Liver (tissue), 9 donors: ENCODE data around the gene HACD4. TPM values are rescaled to one million over a fixed set of nuclear protein-coding genes. Genes with fewer than 3 reads are reported as not detected.

Experiments used
- DNase-seq: peaks from one replicate; pipeline ENCODE4 v3.0.0-alpha.2; 2017; ENCODE audit warnings: low spot score
- H3K27ac ChIP-seq, 2 donors: one replicate each; pipeline ENCODE4 v1.7.0; 2013; ENCODE audit warnings: inconsistent platforms in 2 of 2, low read length in 2 of 2, control low read depth in 1 of 2, low read depth in 1 of 2, mild to moderate bottlenecking in 1 of 2
- H3K27me3 ChIP-seq, 4 donors: one replicate each; pipeline versions ENCODE4 v1.6.1 to v1.7.0; 2013; ENCODE audit warnings: low read length in 3 of 4, inconsistent platforms in 1 of 4, mild to moderate bottlenecking in 1 of 4, moderate library complexity in 1 of 4; ENCODE audit not compliant: control insufficient read depth in 4 of 4, insufficient read depth in 4 of 4
- H3K36me3 ChIP-seq, 4 donors: one replicate each; pipeline versions ENCODE4 v1.6.1 to v1.7.0; 2013; ENCODE audit warnings: low read length in 3 of 4, mild to moderate bottlenecking in 3 of 4, low read depth in 1 of 4, moderate library complexity in 1 of 4; ENCODE audit not compliant: control insufficient read depth in 4 of 4, insufficient read depth in 3 of 4
- H3K4me1 ChIP-seq, 4 donors: one replicate each; pipeline versions ENCODE4 v1.6.1 to v1.7.0; 2013; ENCODE audit warnings: low read length in 3 of 4, mild to moderate bottlenecking in 3 of 4, moderate library complexity in 1 of 4; ENCODE audit not compliant: control insufficient read depth in 4 of 4, insufficient read depth in 4 of 4
- H3K4me3 ChIP-seq, 3 donors: one replicate each; pipeline versions ENCODE4 v1.6.1 to v1.7.0; 2013; ENCODE audit warnings: low read length in 3 of 3, control low read depth in 1 of 3, low read depth in 1 of 3, mild to moderate bottlenecking in 1 of 3
- H3K9ac ChIP-seq, 2 donors: one replicate each; pipeline ENCODE4 v1.7.0; 2013; ENCODE audit warnings: low read length in 2 of 2, mild to moderate bottlenecking in 2 of 2, moderate library complexity in 2 of 2, control low read depth in 1 of 2, low read depth in 1 of 2
- H3K9me3 ChIP-seq, 4 donors: one replicate each; pipeline versions ENCODE4 v1.6.1 to v1.7.0; 2013; ENCODE audit warnings: low read length in 3 of 4; ENCODE audit not compliant: control insufficient read depth in 4 of 4
- EGR1 ChIP-seq, 2 donors: IDR thresholded peaks; 2 replicates each; pipeline ENCODE4 v1.6.1; 2016 to 2018; ENCODE audit warnings: antibody characterized with exemption in 2 of 2, low read depth in 2 of 2
- FOXA1 ChIP-seq: IDR thresholded peaks from 2 replicates; pipeline ENCODE4 v1.6.1; 2016; ENCODE audit warnings: antibody characterized with exemption
- FOXA2 ChIP-seq: IDR thresholded peaks from 2 replicates; pipeline ENCODE4 v1.6.1; 2016; ENCODE audit warnings: antibody characterized with exemption
- GABPA ChIP-seq, 2 donors: IDR thresholded peaks in 1 of 2; conservative IDR thresholded peaks in 1 of 2; 2 replicates each; pipeline ENCODE4 v1.6.1; 2016; ENCODE audit warnings: antibody characterized with exemption in 2 of 2, mild to moderate bottlenecking in 1 of 2, moderate library complexity in 1 of 2
- HNF4A ChIP-seq, 2 donors: conservative IDR thresholded peaks; 2 replicates each; pipeline ENCODE4 v1.6.1; 2016; ENCODE audit warnings: antibody characterized with exemption in 2 of 2, mild to moderate bottlenecking in 2 of 2
- HNF4G ChIP-seq: IDR thresholded peaks from 2 replicates; pipeline ENCODE4 v1.6.1; 2016; ENCODE audit warnings: antibody characterized with exemption
- JUND ChIP-seq, 2 donors: IDR thresholded peaks; 2 replicates each; pipeline ENCODE4 v1.6.1; 2016; ENCODE audit warnings: antibody characterized with exemption in 2 of 2
- MAX ChIP-seq: IDR thresholded peaks from 2 replicates; pipeline ENCODE4 v1.6.1; 2016; ENCODE audit warnings: antibody characterized with exemption
- NR2F2 ChIP-seq: IDR thresholded peaks from 2 replicates; pipeline ENCODE4 v1.6.1; 2016; ENCODE audit warnings: antibody characterized with exemption
- RAD21 ChIP-seq, 2 donors: IDR thresholded peaks; 2 replicates each; pipeline ENCODE4 v1.6.1; 2016; ENCODE audit warnings: antibody characterized with exemption in 2 of 2, mild to moderate bottlenecking in 2 of 2
- RXRA ChIP-seq, 2 donors: IDR thresholded peaks; 2 replicates each; pipeline ENCODE4 v1.6.1; 2017 to 2018; ENCODE audit warnings: antibody characterized with exemption in 2 of 2, mild to moderate bottlenecking in 1 of 2
- SP1 ChIP-seq: IDR thresholded peaks from 2 replicates; pipeline ENCODE4 v1.6.1; 2018; ENCODE audit warnings: antibody characterized with exemption, mild to moderate bottlenecking
- TAF1 ChIP-seq: conservative IDR thresholded peaks from 2 replicates; pipeline ENCODE4 v1.6.1; 2016; ENCODE audit warnings: antibody characterized with exemption, mild to moderate bottlenecking
- YY1 ChIP-seq: IDR thresholded peaks from 2 replicates; pipeline ENCODE4 v1.6.1; 2016; ENCODE audit warnings: antibody characterized with exemption, mild to moderate bottlenecking
- WGBS: extraction: QIAGEN DNeasy Blood & Tissue Kit; methylation state at CpG from one replicate; pipeline ENCODE4 v1.1.7; 2013; 5-methylcytosine and 5-hydroxymethylcytosine counted together
- polyA plus RNA-seq, 2 donors: library from polyadenylated mRNA; stranded (reverse) in 1 of 2; unstranded in 1 of 2; fragments of 200-250 nt in 1 of 2; fragments of >200 nt in 1 of 2; fragmentation: Nextera tagmentation in 1 of 2; extraction: Ambion mirVana in 1 of 2; gene quantifications; one replicate each; pipeline versions ENCODE4 v1.2.1 to v1.2.3, GENCODE V29; 2013 to 2015
- total RNA-seq, 2 donors: library from RNA; depleted of rRNA; stranded (reverse); fragments of >200 nt; gene quantifications; one replicate each; pipeline ENCODE4 v1.2.3, GENCODE V29; 2014
- TF ChIP-seq, protein P1 (sequence below): IDR thresholded peaks from 2 replicates; pipeline ENCODE4 v1.6.1; 2016; ENCODE audit warnings: antibody characterized with exemption
- TF ChIP-seq, protein P2 (sequence below): IDR thresholded peaks from 2 replicates; pipeline ENCODE4 v1.6.1; 2016; ENCODE audit warnings: antibody characterized with exemption
- TF ChIP-seq, protein P3 (sequence below): fragments of 150-350 bp; IDR thresholded peaks from 2 replicates; pipeline ENCODE4 v1.5.1; 2017; ENCODE audit warnings: improper control_type of control experiment, low read depth, low read length; ENCODE audit not compliant: missing input control
- TF ChIP-seq, protein P4 (sequence below): IDR thresholded peaks from 2 replicates; pipeline ENCODE4 v1.6.1; 2016; ENCODE audit warnings: antibody characterized with exemption, mild to moderate bottlenecking
- donor health status: healthy.
- donor health status: healthy.
- donor health status: healthy.
- donor health status: healthy.
- donor health status: healthy.

HACD4 gene
- total and polyA plus RNA-seq, 4 donors: 0.25 to 2.2 (median 0.49) TPM

DNA sequence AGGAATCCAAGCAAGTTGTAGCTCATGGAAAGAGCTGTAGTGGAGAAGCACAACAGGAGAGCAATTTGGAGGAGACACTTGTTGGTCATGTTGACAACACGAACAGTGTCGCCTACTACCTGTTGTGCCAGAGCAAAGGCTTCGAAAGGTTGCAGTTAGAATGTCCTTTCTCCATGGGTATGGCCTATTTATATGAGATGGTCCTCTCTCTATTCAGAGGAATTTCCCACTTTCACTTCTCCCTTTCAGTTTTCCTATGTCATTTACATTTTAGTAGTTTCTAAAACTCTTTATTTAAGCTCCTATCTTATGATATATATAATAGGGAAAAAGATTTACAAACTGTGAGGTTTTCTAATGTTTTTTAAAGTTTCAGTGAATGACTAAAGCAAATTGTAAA lies 46.3 kb upstream of the HACD4 start, which contains the start of gene IFNB1:
IFNB1 (minus strand) TSS at position 162 of the 400 bp plus-strand sequence; CDS start at position 89, 73 bp downstream.
- H3K4me3 ChIP-seq: no peak within 1 kb of the TSS
- DNase-seq: no peak
- no peaks in the 10 kb centered on the region for H3K36me3 ChIP-seq
- whole genome bisulfite sequencing: 79% methylated on average over 3 of the region's 3 CpGs
- H3K27me3 ChIP-seq: no peaks in the 10 kb centered on the region
- H3K9me3 ChIP-seq: no peaks in the 10 kb centered on the region
- H3K4me1 ChIP-seq: no peaks in the 10 kb centered on the region
- no peak within 1 kb of the TSS for H3K27ac ChIP-seq
- H3K9ac ChIP-seq: no peak within 1 kb of the TSS
- TF ChIP-seq MAX (no peak), SP1 (no peak)
- TF ChIP-seq, protein P1, sequence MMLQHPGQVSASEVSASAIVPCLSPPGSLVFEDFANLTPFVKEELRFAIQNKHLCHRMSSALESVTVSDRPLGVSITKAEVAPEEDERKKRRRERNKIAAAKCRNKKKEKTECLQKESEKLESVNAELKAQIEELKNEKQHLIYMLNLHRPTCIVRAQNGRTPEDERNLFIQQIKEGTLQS: no peak

GRCh38 chr9:21075484-21075883 lies 44.0 kb upstream of the HACD4 start:
- no peaks in the 10 kb centered on the region for H3K4me1 ChIP-seq
- WGBS: 53% methylated on average over 3 of the region's 3 CpGs
- DNase-seq: no peak

More at GRCh38 chr9:21075484-21075883, 44.0 kb upstream of the HACD4 start:
- no peaks in the 10 kb centered on the region for H3K27me3 ChIP-seq
- H3K4me3 ChIP-seq: no peak overlapping the region
- no peaks in the 10 kb centered on the region for H3K9me3 ChIP-seq
- no peak overlapping the region for H3K27ac ChIP-seq
- no peaks in the 10 kb centered on the region for H3K36me3 ChIP-seq
- TF ChIP-seq FOXA2: no peak
- TF ChIP-seq, protein P1: no peak
- TF ChIP-seq GABPA (IDR thresholded peaks at IDR 0.05 in 1 of 2, conservative IDR thresholded peaks at IDR 0.05 in 1 of 2): no peak
- no peak for TF ChIP-seq EGR1 (IDR thresholded peaks at IDR 0.05; ENCODE audit: low read depth in 2 of 2)
- TF ChIP-seq JUND (IDR thresholded peaks at IDR 0.05): no peak
- no peak for TF ChIP-seq YY1
- TF ChIP-seq, protein P2, sequence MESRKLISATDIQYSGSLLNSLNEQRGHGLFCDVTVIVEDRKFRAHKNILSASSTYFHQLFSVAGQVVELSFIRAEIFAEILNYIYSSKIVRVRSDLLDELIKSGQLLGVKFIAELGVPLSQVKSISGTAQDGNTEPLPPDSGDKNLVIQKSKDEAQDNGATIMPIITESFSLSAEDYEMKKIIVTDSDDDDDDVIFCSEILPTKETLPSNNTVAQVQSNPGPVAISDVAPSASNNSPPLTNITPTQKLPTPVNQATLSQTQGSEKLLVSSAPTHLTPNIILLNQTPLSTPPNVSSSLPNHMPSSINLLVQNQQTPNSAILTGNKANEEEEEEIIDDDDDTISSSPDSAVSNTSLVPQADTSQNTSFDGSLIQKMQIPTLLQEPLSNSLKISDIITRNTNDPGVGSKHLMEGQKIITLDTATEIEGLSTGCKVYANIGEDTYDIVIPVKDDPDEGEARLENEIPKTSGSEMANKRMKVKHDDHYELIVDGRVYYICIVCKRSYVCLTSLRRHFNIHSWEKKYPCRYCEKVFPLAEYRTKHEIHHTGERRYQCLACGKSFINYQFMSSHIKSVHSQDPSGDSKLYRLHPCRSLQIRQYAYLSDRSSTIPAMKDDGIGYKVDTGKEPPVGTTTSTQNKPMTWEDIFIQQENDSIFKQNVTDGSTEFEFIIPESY: no peak
- no peak for TF ChIP-seq MAX
- TF ChIP-seq RXRA (IDR thresholded peaks at IDR 0.05): no peak
- TF ChIP-seq HNF4G: no peak
- TF ChIP-seq, protein P3, sequence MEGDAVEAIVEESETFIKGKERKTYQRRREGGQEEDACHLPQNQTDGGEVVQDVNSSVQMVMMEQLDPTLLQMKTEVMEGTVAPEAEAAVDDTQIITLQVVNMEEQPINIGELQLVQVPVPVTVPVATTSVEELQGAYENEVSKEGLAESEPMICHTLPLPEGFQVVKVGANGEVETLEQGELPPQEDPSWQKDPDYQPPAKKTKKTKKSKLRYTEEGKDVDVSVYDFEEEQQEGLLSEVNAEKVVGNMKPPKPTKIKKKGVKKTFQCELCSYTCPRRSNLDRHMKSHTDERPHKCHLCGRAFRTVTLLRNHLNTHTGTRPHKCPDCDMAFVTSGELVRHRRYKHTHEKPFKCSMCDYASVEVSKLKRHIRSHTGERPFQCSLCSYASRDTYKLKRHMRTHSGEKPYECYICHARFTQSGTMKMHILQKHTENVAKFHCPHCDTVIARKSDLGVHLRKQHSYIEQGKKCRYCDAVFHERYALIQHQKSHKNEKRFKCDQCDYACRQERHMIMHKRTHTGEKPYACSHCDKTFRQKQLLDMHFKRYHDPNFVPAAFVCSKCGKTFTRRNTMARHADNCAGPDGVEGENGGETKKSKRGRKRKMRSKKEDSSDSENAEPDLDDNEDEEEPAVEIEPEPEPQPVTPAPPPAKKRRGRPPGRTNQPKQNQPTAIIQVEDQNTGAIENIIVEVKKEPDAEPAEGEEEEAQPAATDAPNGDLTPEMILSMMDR: no peak
- TF ChIP-seq NR2F2: no peak
- no peak for TF ChIP-seq SP1
- TF ChIP-seq RAD21 (IDR thresholded peaks at IDR 0.05): no peak
- TF ChIP-seq TAF1: no peak
- TF ChIP-seq HNF4A (conservative IDR thresholded peaks at IDR 0.05): no peak
- TF ChIP-seq, protein P4, sequence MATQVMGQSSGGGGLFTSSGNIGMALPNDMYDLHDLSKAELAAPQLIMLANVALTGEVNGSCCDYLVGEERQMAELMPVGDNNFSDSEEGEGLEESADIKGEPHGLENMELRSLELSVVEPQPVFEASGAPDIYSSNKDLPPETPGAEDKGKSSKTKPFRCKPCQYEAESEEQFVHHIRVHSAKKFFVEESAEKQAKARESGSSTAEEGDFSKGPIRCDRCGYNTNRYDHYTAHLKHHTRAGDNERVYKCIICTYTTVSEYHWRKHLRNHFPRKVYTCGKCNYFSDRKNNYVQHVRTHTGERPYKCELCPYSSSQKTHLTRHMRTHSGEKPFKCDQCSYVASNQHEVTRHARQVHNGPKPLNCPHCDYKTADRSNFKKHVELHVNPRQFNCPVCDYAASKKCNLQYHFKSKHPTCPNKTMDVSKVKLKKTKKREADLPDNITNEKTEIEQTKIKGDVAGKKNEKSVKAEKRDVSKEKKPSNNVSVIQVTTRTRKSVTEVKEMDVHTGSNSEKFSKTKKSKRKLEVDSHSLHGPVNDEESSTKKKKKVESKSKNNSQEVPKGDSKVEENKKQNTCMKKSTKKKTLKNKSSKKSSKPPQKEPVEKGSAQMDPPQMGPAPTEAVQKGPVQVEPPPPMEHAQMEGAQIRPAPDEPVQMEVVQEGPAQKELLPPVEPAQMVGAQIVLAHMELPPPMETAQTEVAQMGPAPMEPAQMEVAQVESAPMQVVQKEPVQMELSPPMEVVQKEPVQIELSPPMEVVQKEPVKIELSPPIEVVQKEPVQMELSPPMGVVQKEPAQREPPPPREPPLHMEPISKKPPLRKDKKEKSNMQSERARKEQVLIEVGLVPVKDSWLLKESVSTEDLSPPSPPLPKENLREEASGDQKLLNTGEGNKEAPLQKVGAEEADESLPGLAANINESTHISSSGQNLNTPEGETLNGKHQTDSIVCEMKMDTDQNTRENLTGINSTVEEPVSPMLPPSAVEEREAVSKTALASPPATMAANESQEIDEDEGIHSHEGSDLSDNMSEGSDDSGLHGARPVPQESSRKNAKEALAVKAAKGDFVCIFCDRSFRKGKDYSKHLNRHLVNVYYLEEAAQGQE: no peak
- TF ChIP-seq FOXA1: no peak
- H3K9ac ChIP-seq: no peak overlapping the region
